HEK293 (cell line): ENCODE data around the gene NPHP4.

Source experiments
- CTCF ChIP-seq: fragments of 450-650 bp; formaldehyde crosslinking; IDR thresholded peaks from 2 replicates; pipeline ENCODE4 v1.5.1; 2016; ENCODE audit warnings: missing biosample characterization, missing genetic modification characterization
- REST ChIP-seq: fragments of 450-650 bp; formaldehyde crosslinking; IDR thresholded peaks from 2 replicates; pipeline ENCODE4 v1.5.1; 2016; ENCODE audit warnings: missing biosample characterization, missing genetic modification characterization
- SETDB1 ChIP-seq: IDR thresholded peaks from one replicate; pipeline ENCODE4 v1.6.1; 2017; ENCODE audit warnings: mild to moderate bottlenecking, low read length, moderate library complexity, mixed read lengths; ENCODE audit not compliant: insufficient read length
- ZBTB7A ChIP-seq: fragments of 450-650 bp; formaldehyde crosslinking; IDR thresholded peaks from 2 replicates; pipeline ENCODE4 v1.5.1; 2016; ENCODE audit warnings: low read depth, missing biosample characterization, missing genetic modification characterization
- ZNF518A ChIP-seq: fragments of 450-650 bp; formaldehyde crosslinking; conservative IDR thresholded peaks from 2 replicates; pipeline ENCODE4 v1.5.1; 2016; ENCODE audit warnings: low read depth, missing biosample characterization, missing genetic modification characterization
- ZNF585B ChIP-seq: fragments of 450-650 bp; formaldehyde crosslinking; IDR thresholded peaks from 2 replicates; pipeline ENCODE4 v1.5.1; 2016; ENCODE audit warnings: missing biosample characterization, missing genetic modification characterization
- ZNF677 ChIP-seq: fragments of 450-650 bp; IDR thresholded peaks from 2 replicates; pipeline ENCODE4 v1.5.0; 2018; ENCODE audit warnings: missing biosample characterization, mild to moderate bottlenecking, missing genetic modification characterization, moderate library complexity

GRCh38 chr1:6013491-6013890, 21.3 kb upstream of the NPHP4 start:
- TF ChIP-seq ZBTB7A (tag by site-specific recombination) = no peak
- no peak for TF ChIP-seq SETDB1
- no peak for TF ChIP-seq REST (tag by site-specific recombination)
- no peak for TF ChIP-seq ZNF518A
- TF ChIP-seq CTCF = no peak
- TF ChIP-seq ZNF677 (tag by site-specific recombination) = no peak
- no peak for TF ChIP-seq ZNF585B
